GM21423 (cell line): ENCODE data around the gene RIPOR2.
"Not testable (repeated sequence)": the region's sequence is repeated elsewhere in the genome, so short reads cannot be mapped to it uniquely, and the experiment has no call there.

Experiments
- ATAC-seq: cut with Tn5 transposase; IDR thresholded peaks from one replicate; pipeline ENCODE4 v1.9.1; 2021; ENCODE audit warnings: mild to moderate bottlenecking, moderate library complexity; ENCODE audit not compliant: unreplicated experiment

RIPOR2 gene

DNA sequence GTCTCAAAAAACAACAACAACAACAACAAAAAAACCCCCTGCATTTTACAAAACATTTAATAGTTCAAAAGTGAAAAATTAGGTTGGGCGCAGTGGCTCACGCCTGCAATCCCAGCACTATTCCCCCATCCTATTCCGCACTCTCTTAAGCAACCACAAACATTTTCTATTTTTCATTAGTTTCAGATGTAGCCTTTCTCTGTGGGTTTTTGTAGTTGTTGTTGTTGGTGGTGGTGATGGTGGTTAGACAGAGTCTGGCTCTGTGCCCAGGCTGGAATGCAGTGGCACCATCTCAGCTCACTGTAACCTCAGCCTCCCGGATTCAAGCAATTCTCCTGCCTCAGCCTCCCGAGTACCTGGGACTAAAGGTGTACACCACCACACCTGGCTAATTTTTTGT lies 167.4 kb downstream of the RIPOR2 start:
- no peak for ATAC-seq

- peak; percentile 60 for ATAC-seq
These were observed 168.9 kb downstream of the RIPOR2 start for GRCh38 chr6:24766680-24767462.

DNA sequence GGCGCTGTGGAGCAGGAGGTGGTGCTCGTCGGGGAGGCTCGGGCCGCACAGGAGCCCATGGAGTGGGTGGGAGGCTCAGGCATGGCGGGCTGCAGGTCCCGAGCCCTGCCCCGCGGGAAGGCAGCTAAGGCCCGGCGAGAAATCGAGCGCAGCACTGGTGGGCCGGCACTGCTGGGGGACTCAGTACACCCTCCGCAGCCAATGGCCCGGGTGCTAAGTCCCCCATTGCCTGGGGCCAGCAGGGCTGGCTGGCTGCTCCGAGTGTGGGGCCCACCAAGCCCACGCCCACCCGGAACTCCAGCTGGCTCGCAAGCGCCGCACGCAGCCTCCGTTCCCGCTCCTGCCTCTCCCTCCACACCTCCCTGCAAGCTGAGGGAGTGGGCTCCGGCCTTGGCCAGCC lies 169.8 kb downstream of the RIPOR2 start:
- not testable (repeated sequence) for ATAC-seq

GRCh38 chr6:24764833-24765828 lies 170.6 kb downstream of the RIPOR2 start:
- ATAC-seq: not testable (repeated sequence)

- ATAC-seq: no peak
These were observed 172.2 kb downstream of the RIPOR2 start for GRCh38 chr6:24763578-24763977.

- no peak for ATAC-seq
These were observed 173.9 kb downstream of the RIPOR2 start for GRCh38 chr6:24761851-24762250.

- no peak for ATAC-seq
These were observed 174.4 kb downstream of the RIPOR2 start for GRCh38 chr6:24761193-24761835.

- no peak for ATAC-seq
These were observed 175.6 kb downstream of the RIPOR2 start for GRCh38 chr6:24760210-24760609.

DNA sequence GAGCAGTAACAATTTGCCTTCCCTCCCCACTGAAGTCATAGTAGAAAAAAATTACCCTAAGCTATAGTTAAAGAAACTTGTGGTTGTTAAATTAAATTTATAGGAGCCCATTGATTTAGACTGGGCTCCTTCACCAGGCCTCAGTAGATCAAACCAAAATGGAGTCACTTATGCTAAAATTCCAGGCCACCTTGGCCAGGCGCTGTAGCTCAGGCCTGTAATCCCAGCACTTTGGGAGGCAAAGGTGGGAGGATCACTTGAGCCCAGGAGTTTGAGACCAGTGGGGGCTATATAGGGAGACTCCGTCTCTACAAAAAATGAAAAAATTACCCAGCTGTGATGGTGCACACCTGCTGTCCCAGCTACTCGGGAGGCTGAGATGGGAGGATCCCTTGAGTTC lies 176.0 kb downstream of the RIPOR2 start:
- ATAC-seq: no peak

- ATAC-seq: no peak
These were observed 178.1 kb downstream of the RIPOR2 start for GRCh38 chr6:24757611-24758010.

DNA sequence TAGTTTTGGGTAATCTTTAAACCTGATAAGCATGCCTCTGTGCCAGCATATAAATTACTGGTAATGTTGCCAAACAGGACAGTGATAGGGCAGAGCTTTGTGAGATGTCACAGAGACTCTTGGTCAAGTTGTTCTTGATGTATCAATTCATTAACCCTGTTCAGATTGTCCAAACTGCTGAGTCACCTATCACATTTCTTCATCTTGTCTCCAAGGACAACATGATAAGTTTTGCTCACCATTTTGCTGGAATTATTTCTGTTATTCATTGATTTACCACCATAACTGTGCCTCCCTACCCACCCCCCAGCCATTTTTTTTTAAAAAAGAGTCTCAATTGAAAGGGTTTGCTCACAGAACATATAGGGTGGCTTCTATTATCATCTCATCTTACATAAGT lies 180.5 kb downstream of the RIPOR2 start:
- no peak for ATAC-seq

DNA sequence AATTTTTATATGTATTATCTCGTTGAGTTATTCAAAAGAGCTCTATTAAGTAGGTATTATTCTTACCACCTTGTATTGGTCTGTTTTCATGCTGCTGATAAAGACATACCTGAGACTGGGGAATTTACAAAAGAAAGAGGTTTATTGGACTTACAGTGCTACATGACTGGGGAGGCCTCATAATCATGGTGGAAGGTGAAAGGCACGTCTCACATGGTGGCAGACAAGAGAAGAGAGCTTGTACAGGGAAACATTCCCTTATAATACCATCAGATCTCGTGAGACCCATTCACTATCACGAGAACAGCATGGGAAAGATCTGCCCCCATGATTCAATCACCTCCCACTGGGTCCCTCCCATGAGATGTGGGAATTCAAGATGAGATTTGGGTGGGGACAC lies 181.4 kb downstream of the RIPOR2 start:
- ATAC-seq: not testable (repeated sequence)
